PC-3 (cell line): ENCODE measurements around the gene NOL4L.

Source experiments
- CTCF ChIP-seq: fragments of 300-600 bp; sonication (generic); conservative IDR thresholded peaks from 2 replicates; pipeline ENCODE4 v1.5.1; 2017; ENCODE audit warnings: antibody characterized with exemption, low read depth, mild to moderate bottlenecking, low read length
- EZH2 ChIP-seq: fragments of 300-600 bp; sonication (generic); IDR thresholded peaks from one replicate; pipeline ENCODE4 v1.6.1; 2017; ENCODE audit warnings: antibody characterized with exemption, mild to moderate bottlenecking, low read length; ENCODE audit not compliant: unreplicated experiment

GRCh38 chr20:32457479-32457986, 127.6 kb downstream of the NOL4L start:
- TF ChIP-seq CTCF (no peak), EZH2 (no peak)
